Fibroblast of lung (primary cell): ENCODE data around the gene MLXIPL. TPM values are rescaled to one million over a fixed set of nuclear protein-coding genes. Genes with fewer than 3 reads are reported as not detected.

Source experiments
- DNase-seq, 2 donors: peaks; one replicate each; pipeline versions ENCODE4 v3.0.0 to v3.0.0-alpha.2; 2010; ENCODE audit warnings: low read depth in 2 of 2
- H2AFZ ChIP-seq: 2 replicates; pipeline ENCODE4 v1.5.1; 2012; ENCODE audit warnings: low read length, control low read depth, inconsistent platforms
- H3K27ac ChIP-seq: 2 replicates; pipeline ENCODE4 v1.5.1; 2011; ENCODE audit warnings: low read length, control low read depth; ENCODE audit not compliant: insufficient read depth
- H3K27me3 ChIP-seq: 2 replicates; pipeline ENCODE4 v1.5.1; 2011; ENCODE audit warnings: mild to moderate bottlenecking, low read length; ENCODE audit not compliant: control insufficient read depth, insufficient read depth
- H3K36me3 ChIP-seq: 2 replicates; pipeline ENCODE4 v1.5.1; 2011; ENCODE audit warnings: low read length; ENCODE audit not compliant: control insufficient read depth, insufficient read depth
- H3K4me1 ChIP-seq: 2 replicates; pipeline ENCODE4 v1.5.1; 2011; ENCODE audit warnings: low read length; ENCODE audit not compliant: control insufficient read depth, insufficient read depth; ENCODE audit errors: extremely low read depth
- H3K4me2 ChIP-seq: 2 replicates; pipeline ENCODE4 v1.5.1; 2011; ENCODE audit warnings: low read length, control low read depth; ENCODE audit not compliant: insufficient read depth; ENCODE audit errors: extremely low read depth
- H3K4me3 ChIP-seq, 4 experiments: fragments of 200-600 bp in 1 of 4; sonication (generic) in 1 of 4; replicated peaks in 1 of 4; 2 replicates each; pipeline ENCODE4 v1.5.1; 2011 to 2016; ENCODE audit warnings: low read length in 4 of 4, low read depth in 3 of 4, mild to moderate bottlenecking in 3 of 4, control low read depth in 2 of 4, inconsistent platforms in 1 of 4, mixed read lengths in 1 of 4; ENCODE audit not compliant: insufficient read depth in 1 of 4; ENCODE audit errors: control extremely low read depth in 1 of 4
- H3K79me2 ChIP-seq: 2 replicates; pipeline ENCODE4 v1.5.1; 2012; ENCODE audit warnings: mild to moderate bottlenecking, low read length, inconsistent platforms; ENCODE audit not compliant: control insufficient read depth, insufficient read depth
- H3K9ac ChIP-seq: 2 replicates; pipeline ENCODE4 v1.5.1; 2011; ENCODE audit warnings: mild to moderate bottlenecking, low read length, control low read depth; ENCODE audit not compliant: insufficient read depth
- H3K9me3 ChIP-seq: 2 replicates; pipeline ENCODE4 v1.5.1; 2012; ENCODE audit warnings: low read depth, low read length; ENCODE audit not compliant: control insufficient read depth, insufficient read depth
- H4K20me1 ChIP-seq: 2 replicates; pipeline ENCODE4 v1.5.1; 2011; ENCODE audit warnings: low read length; ENCODE audit not compliant: control insufficient read depth, insufficient read depth; ENCODE audit errors: extremely low read depth
- EZH2 ChIP-seq: IDR thresholded peaks from 2 replicates; pipeline ENCODE4 v1.5.1; 2012; ENCODE audit warnings: low read length, control low read depth, mild to moderate bottlenecking; ENCODE audit errors: missing control alignments
- polyA plus RNA-seq, 2 donors: library from polyadenylated mRNA; depleted of rRNA in 1 of 2; stranded (reverse) in 1 of 2; unstranded in 1 of 2; fragments of >200 nt; gene quantifications; 2 replicates each; pipeline ENCODE4 v1.2.1, GENCODE V29; 2011 to 2012; ENCODE audit warnings: missing spikeins in 1 of 2
- total RNA-seq: library from RNA; depleted of rRNA; stranded (reverse); fragments of >200 nt; gene quantifications from 2 replicates; pipeline ENCODE4 v1.2.1, GENCODE V29; 2014
- TF ChIP-seq, protein P1 (sequence below), 2 donors: IDR thresholded peaks in 1 of 2; conservative IDR thresholded peaks in 1 of 2; 1 replicate in 1 of 2; 2 replicates in 1 of 2; pipeline ENCODE4 v1.5.1; 2011 to 2012; ENCODE audit warnings: low read length in 2 of 2, control low read depth in 1 of 2, inconsistent platforms in 1 of 2, low read depth in 1 of 2, mild to moderate bottlenecking in 1 of 2

Gene MLXIPL
- total and polyA plus RNA-seq, 2 donors (not counting 1 experiment from before 2014, with no cell fraction given) = not detected

GRCh38 chr7:73648593-73649332 lies 24.4 kb upstream of the MLXIPL start:
- H2AFZ ChIP-seq = no peak overlapping the region
- no peaks in the 10 kb centered on the region for H3K9me3 ChIP-seq
- H3K27me3 ChIP-seq = peaks cover 53% of the 10 kb centered on the region
- H3K4me3 ChIP-seq = no peak overlapping the region
- H3K4me2 ChIP-seq = no peak overlapping the region
- peak; percentile 28 for TF ChIP-seq EZH2
- TF ChIP-seq, protein P1, sequence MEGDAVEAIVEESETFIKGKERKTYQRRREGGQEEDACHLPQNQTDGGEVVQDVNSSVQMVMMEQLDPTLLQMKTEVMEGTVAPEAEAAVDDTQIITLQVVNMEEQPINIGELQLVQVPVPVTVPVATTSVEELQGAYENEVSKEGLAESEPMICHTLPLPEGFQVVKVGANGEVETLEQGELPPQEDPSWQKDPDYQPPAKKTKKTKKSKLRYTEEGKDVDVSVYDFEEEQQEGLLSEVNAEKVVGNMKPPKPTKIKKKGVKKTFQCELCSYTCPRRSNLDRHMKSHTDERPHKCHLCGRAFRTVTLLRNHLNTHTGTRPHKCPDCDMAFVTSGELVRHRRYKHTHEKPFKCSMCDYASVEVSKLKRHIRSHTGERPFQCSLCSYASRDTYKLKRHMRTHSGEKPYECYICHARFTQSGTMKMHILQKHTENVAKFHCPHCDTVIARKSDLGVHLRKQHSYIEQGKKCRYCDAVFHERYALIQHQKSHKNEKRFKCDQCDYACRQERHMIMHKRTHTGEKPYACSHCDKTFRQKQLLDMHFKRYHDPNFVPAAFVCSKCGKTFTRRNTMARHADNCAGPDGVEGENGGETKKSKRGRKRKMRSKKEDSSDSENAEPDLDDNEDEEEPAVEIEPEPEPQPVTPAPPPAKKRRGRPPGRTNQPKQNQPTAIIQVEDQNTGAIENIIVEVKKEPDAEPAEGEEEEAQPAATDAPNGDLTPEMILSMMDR (conservative IDR thresholded peaks at IDR 0.05 in 1 of 2, IDR thresholded peaks at IDR 0.05 in 1 of 2; ENCODE audit: low read depth in 1 of 2, low read length in 2 of 2) = no peak
- H3K79me2 ChIP-seq = no peaks in the 10 kb centered on the region
- H3K36me3 ChIP-seq = no peaks in the 10 kb centered on the region
- H4K20me1 ChIP-seq = no peaks in the 10 kb centered on the region
- no peak for DNase-seq
- H3K27ac ChIP-seq = no peak overlapping the region
- no peak overlapping the region for H3K9ac ChIP-seq
- H3K4me1 ChIP-seq = no peaks in the 10 kb centered on the region

- Histone ChIP-seq H3K4me1 (no peaks in the 10 kb centered on the region), H3K79me2 (no peaks in the 10 kb centered on the region), H3K4me3 (peak overlapping the region in 2 of 4 experiments; percentile 18 to 45), H3K9me3 (no peaks in the 10 kb centered on the region), H3K4me2 (peak overlapping the region; percentile 25), H4K20me1 (no peaks in the 10 kb centered on the region), H3K9ac (no peak overlapping the region), H3K36me3 (no peaks in the 10 kb centered on the region), H3K27ac (no peak overlapping the region), H3K27me3 (peaks cover 53% of the 10 kb centered on the region), H2AFZ (no peak overlapping the region)
- TF ChIP-seq EZH2 = peak; percentile 95
- TF ChIP-seq, protein P1 (conservative IDR thresholded peaks at IDR 0.05 in 1 of 2, IDR thresholded peaks at IDR 0.05 in 1 of 2; ENCODE audit: low read depth in 1 of 2, low read length in 2 of 2) = no peak
- DNase-seq = no peak
These were observed 23.6 kb upstream of the MLXIPL start for GRCh38 chr7:73647725-73648592.
